Thoracic aorta (tissue), 2 donors: ENCODE results near the gene STAMBPL1. TPM values are rescaled to one million over a fixed set of nuclear protein-coding genes. Genes with fewer than 3 reads are reported as not detected.
A peak's percentile ranks its signal among the peaks of the same experiment; 100 is the strongest.

ENCODE experiments used
- ATAC-seq: fragments of 150-250 bp; one replicate; pipeline ENCODE4 v1.8.0; 2017; ENCODE audit warnings: low read depth; ENCODE audit not compliant: insufficient number of reproducible peaks, low FRiP score
- DNase-seq: peaks from one replicate; pipeline ENCODE4 v3.0.0-alpha.2; 2020; ENCODE audit warnings: low spot score
- H3K27ac ChIP-seq, 2 donors: fragments of 200-600 bp; sonication (generic); 1 replicate in 1 of 2; 2 replicates in 1 of 2; pipeline ENCODE4 v1.5.1; 2016; ENCODE audit warnings: mild to moderate bottlenecking in 2 of 2, moderate library complexity in 2 of 2
- H3K27me3 ChIP-seq: fragments of 200-600 bp; sonication (generic); replicated peaks from 2 replicates; pipeline ENCODE4 v1.6.0; 2016; ENCODE audit warnings: mild to moderate bottlenecking; ENCODE audit not compliant: insufficient read depth
- H3K36me3 ChIP-seq: fragments of 200-600 bp; sonication (generic); one replicate; pipeline ENCODE4 v1.5.1; 2016
- H3K4me1 ChIP-seq, 2 donors: fragments of 200-600 bp; sonication (generic); 1 replicate in 1 of 2; 2 replicates in 1 of 2; pipeline versions ENCODE4 v1.5.1 to v1.6.0; 2016; ENCODE audit warnings: low read depth in 2 of 2, mild to moderate bottlenecking in 1 of 2; ENCODE audit not compliant: control insufficient read depth in 1 of 2
- H3K4me3 ChIP-seq: fragments of 200-600 bp; sonication (generic); 2 replicates; pipeline ENCODE4 v1.5.1; 2016; ENCODE audit warnings: mild to moderate bottlenecking
- H3K9me3 ChIP-seq: fragments of 200-600 bp; sonication (generic); 2 replicates; pipeline ENCODE4 v1.5.1; 2016
- total RNA-seq, 2 donors: library from RNA; depleted of rRNA; stranded (reverse); fragments of >200 nt; gene quantifications; one replicate each; pipeline versions ENCODE4 v1.1.0 to v1.2.3, GENCODE V29; 2016
- TF ChIP-seq, protein P1 (sequence below): fragments of 200-600 bp; sonication (generic); IDR thresholded peaks from one replicate; pipeline ENCODE4 v1.5.1; 2019; ENCODE audit warnings: antibody characterized with exemption

Gene STAMBPL1
- total RNA-seq, 2 donors from 2014 or later, result 2.2 to 10.0 TPM

DNA sequence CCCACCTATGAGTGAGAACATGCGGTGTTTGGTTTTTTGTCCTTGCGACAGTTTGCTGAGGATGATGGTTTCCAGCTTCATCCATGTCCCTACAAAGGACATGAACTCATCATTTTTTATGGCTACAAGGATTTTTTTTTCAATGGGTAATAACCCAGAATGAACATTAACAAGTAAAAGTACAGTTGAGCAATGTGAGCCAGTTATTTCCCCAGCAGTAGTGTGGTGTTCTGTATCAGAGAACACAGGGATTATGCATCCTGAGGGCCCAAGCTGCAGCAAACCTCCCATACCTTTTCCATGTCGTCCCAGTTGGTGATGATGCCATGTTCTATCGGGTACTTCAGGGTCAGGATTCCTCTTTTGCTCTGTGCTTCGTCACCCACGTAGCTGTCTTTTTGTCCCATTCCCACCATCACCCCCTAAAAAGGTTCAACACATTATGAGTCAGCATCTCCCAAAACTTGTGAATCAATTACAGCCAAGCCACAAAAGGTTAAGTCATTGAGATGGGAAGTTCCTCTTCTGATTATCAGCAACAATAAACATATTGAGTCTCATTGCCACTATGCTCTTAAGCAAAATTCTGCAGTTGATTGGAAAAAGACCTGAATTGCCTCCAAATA, 67.0 kb downstream of the STAMBPL1 start:
- Histone ChIP-seq H3K27me3 (no peaks in the 10 kb centered on the region), H3K27ac (peak overlapping the region; percentile 95 to 99), H3K36me3 (peaks cover 75% of the 10 kb centered on the region), H3K9me3 (no peaks in the 10 kb centered on the region), H3K4me3 (peak overlapping the region; percentile 95), H3K4me1 (peaks cover 22 to 51% of the 10 kb centered on the region in 2 donors)
- TF ChIP-seq, protein P1, sequence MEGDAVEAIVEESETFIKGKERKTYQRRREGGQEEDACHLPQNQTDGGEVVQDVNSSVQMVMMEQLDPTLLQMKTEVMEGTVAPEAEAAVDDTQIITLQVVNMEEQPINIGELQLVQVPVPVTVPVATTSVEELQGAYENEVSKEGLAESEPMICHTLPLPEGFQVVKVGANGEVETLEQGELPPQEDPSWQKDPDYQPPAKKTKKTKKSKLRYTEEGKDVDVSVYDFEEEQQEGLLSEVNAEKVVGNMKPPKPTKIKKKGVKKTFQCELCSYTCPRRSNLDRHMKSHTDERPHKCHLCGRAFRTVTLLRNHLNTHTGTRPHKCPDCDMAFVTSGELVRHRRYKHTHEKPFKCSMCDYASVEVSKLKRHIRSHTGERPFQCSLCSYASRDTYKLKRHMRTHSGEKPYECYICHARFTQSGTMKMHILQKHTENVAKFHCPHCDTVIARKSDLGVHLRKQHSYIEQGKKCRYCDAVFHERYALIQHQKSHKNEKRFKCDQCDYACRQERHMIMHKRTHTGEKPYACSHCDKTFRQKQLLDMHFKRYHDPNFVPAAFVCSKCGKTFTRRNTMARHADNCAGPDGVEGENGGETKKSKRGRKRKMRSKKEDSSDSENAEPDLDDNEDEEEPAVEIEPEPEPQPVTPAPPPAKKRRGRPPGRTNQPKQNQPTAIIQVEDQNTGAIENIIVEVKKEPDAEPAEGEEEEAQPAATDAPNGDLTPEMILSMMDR, result no peak
- DNase-seq (no peak), ATAC-seq (no peak)

DNA sequence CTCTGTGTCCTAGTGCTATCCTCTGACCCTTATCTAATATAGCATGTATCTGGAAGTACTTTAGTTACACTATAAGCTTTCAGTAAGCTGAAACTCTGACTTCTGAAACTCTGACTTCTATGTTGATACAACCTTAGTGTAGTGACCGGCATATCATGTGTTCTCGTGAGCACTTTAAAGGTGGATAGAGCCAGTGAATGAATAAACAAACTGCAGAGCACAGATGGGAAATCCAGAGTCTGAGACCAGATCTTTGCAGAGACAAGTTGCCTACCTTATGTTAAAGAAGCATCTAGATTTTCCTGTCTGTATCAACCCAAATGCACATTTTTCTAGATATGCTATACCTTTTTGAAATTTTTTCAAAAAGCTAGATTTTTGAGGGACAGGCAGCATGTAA, 69.0 kb downstream of the STAMBPL1 start:
- Histone ChIP-seq H3K27me3 (no peaks in the 10 kb centered on the region), H3K9me3 (no peaks in the 10 kb centered on the region), H3K4me1 (peaks cover 22 to 40% of the 10 kb centered on the region in 2 donors), H3K36me3 (peaks cover 55% of the 10 kb centered on the region), H3K4me3 (peak overlapping the region; percentile 95), H3K27ac (peak overlapping the region; percentile 95 to 99)
- no peak for ATAC-seq
- no peak for DNase-seq
- TF ChIP-seq, protein P1, result no peak

DNA sequence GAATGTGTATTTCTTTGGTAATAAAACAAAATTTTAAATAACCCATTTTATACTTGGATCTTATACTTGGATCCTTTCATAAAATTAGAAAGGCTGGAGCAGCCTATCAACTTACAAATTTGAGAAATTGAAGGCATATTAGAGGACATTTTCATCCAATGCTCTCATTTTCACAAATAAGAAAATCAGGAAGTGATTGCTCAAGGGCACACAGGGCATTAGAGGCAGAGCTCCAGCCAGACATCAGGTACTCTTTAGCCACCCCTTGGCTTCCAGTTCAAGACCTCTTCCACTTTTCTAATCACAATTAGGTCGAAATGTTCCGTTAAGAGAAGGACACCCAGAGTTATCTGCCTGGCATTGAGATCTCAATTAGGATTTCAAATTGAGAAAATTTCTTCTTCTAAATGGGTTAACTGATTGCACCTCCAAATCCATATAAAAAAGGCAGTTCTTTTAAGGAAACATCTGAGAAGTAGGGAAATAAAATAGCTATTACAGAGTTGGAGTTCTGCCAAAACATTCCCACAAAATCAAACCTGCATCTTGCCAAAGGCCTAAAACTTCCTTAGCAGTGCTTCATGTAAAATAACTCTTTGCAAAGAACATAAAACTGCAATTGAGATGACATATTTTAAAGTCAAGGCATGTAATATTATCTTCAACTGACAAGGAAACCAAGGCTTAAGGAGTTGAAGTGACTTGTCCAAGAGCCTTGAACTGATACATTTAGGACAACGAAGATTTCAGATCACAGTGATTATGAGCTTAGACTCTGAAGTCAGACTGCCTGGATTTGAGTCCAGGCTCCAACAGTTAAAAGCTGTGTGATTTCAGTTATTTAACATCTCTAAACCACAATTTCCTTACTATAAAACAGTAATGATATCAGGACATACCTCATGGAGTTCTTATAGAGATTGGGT, 70.1 kb downstream of the STAMBPL1 start:
- peaks cover 16 to 40% of the 10 kb centered on the region in 2 donors for H3K4me1 ChIP-seq
- ATAC-seq (no peak), DNase-seq (no peak)
- peak overlapping the region; percentile 95 to 99 for H3K27ac ChIP-seq
- peak overlapping the region; percentile 95 for H3K4me3 ChIP-seq
- H3K27me3 ChIP-seq, result no peaks in the 10 kb centered on the region
- no peaks in the 10 kb centered on the region for H3K9me3 ChIP-seq
- H3K36me3 ChIP-seq, result peaks cover 46% of the 10 kb centered on the region
- TF ChIP-seq, protein P1, result no peak

DNA sequence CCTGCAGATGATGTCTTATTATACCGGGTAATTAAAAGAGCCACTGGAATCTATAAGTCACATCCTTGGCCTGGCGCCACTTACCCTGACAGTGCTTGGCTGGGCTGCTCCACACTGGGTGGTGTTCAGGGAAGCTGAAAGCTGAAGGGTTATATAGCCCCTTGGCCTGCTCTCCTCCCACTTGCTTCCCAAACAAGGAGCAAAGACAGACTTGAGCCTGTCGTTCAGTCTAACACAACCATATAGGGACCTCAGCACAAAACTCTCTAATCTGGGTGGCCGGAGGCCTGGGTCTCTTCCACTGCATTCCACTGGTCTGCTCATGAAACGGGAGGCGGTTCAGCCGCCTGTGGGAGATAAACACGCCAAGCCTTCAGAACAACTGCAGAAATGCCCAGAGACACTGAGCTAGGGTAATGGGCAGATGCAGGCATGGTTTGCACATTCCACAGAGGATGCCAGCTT, 72.6 kb downstream of the STAMBPL1 start, which contains the start of gene ACTA2:
ACTA2 (minus strand) TSS at position 127 of the 465 bp plus-strand sequence. CDS start 3,843 bp downstream, outside the sequence.
- DNase-seq (peak; percentile 43), ATAC-seq (peak; percentile 94)
- Histone ChIP-seq H3K27me3 (no peaks in the 10 kb centered on the region), H3K36me3 (peaks cover 26% of the 10 kb centered on the region), H3K9me3 (no peaks in the 10 kb centered on the region), H3K4me1 (peaks cover 8 to 25% of the 10 kb centered on the region in 2 donors), H3K27ac (peak within 1 kb of the TSS; percentile 95 to 99), H3K4me3 (peak within 1 kb of the TSS; percentile 95)
- TF ChIP-seq, protein P1, result no peak

DNA sequence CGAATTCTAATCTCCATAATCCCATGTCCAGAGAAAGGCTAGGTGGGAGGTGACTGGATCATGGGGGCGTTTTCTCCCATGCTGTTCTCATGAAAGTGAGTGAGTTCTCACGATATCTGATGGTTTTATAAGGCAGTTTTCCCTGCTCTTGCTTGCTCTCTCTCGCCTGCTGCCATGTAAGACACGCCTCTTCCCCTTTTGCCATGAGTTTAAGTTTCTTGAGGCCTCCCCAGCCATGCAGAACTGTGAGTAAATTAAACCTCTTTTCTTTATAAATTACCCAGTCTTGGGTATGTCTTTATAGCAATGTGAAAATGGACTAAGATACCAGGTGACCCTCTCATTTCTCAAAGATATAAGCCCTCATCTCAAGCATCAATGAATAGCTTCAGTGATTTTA, 73.6 kb downstream of the STAMBPL1 start:
- Histone ChIP-seq H3K27me3 (no peaks in the 10 kb centered on the region), H3K4me1 (peaks cover 8 to 25% of the 10 kb centered on the region in 2 donors), H3K27ac (peak overlapping the region; percentile 95 to 99), H3K36me3 (peaks cover 16% of the 10 kb centered on the region), H3K9me3 (no peaks in the 10 kb centered on the region), H3K4me3 (peak overlapping the region; percentile 95)
- TF ChIP-seq, protein P1, result no peak
- no peak for DNase-seq
- ATAC-seq, result no peak
